Measurements from ENCODE around the gene GPR65.

- TF ChIP-seq, protein P1, sequence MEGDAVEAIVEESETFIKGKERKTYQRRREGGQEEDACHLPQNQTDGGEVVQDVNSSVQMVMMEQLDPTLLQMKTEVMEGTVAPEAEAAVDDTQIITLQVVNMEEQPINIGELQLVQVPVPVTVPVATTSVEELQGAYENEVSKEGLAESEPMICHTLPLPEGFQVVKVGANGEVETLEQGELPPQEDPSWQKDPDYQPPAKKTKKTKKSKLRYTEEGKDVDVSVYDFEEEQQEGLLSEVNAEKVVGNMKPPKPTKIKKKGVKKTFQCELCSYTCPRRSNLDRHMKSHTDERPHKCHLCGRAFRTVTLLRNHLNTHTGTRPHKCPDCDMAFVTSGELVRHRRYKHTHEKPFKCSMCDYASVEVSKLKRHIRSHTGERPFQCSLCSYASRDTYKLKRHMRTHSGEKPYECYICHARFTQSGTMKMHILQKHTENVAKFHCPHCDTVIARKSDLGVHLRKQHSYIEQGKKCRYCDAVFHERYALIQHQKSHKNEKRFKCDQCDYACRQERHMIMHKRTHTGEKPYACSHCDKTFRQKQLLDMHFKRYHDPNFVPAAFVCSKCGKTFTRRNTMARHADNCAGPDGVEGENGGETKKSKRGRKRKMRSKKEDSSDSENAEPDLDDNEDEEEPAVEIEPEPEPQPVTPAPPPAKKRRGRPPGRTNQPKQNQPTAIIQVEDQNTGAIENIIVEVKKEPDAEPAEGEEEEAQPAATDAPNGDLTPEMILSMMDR (IDR thresholded peaks at IDR 0.05; ENCODE audit: borderline replicate concordance, extremely low read depth, low read length, poor library complexity, severe bottlenecking), result no peak
- TF ChIP-seq EZH2 (IDR thresholded peaks at IDR 0.05; ENCODE audit: borderline replicate concordance, low read depth, low read length, severe bottlenecking), result no peak
These were observed 35.2 kb downstream of the GPR65 start for GRCh38 chr14:88040146-88040545.

Data from DND-41 (cell line).